ENCODE measurements around the gene DLEC1. TPM values are rescaled to one million over a fixed set of nuclear protein-coding genes. Genes with fewer than 3 reads are reported as not detected.
A peak's percentile ranks its signal among the peaks of the same experiment; 100 is the strongest.
"Not testable (repeated sequence)": the region's sequence is repeated elsewhere in the genome, so short reads cannot be mapped to it uniquely, and the experiment has no call there.

DLEC1 gene
- total RNA-seq, 1 donor from 2014 or later, result 0.24 TPM

DNA sequence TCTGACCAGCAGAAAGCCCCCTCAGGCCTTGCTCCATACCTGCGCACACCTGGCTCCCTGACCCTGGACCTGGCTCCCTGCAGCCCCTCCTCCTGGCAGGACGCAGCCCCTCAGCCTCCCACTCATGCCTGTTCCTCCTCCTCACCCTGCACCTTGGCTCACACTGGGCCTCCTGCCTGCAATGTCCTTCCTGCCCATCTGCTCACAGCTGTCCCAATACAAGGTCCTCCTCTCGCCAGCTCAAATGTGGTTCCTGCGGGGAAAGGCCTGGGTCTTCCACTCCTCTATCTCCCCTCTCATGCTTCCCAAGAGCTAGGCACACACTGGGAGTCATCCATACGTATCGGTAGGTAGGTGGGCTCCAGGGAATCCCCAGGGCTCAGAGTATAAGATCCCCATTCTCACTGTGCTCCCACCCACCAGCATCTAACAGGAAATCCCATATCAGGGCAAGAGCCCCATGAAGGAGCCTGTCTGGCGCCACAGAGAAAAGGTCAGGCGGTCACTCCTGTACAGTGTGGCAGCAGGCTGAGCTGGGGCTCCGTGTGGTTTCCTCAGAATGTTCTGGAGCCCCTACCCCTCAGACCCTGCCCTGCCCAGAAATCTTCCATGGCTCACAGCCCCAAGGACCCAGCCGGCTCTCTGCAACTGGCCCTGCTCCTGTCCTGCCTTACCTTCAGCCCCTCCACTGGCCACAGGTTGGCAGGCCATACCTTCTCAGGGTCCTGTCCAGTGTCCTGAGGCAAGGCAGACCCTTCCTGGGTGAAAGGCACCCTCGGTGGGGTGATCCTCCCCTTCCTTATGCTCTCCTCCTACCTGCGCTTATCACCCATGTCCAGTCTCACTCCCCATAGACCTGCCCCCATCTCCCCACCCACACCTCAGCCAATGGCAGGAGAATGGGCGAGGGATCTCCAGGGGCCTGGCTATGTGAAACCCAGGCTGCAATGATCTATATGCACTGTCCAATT is 20.4 kb upstream of the DLEC1 start:
- DNase-seq (ENCODE audit: low spot score), result no peak

DNA sequence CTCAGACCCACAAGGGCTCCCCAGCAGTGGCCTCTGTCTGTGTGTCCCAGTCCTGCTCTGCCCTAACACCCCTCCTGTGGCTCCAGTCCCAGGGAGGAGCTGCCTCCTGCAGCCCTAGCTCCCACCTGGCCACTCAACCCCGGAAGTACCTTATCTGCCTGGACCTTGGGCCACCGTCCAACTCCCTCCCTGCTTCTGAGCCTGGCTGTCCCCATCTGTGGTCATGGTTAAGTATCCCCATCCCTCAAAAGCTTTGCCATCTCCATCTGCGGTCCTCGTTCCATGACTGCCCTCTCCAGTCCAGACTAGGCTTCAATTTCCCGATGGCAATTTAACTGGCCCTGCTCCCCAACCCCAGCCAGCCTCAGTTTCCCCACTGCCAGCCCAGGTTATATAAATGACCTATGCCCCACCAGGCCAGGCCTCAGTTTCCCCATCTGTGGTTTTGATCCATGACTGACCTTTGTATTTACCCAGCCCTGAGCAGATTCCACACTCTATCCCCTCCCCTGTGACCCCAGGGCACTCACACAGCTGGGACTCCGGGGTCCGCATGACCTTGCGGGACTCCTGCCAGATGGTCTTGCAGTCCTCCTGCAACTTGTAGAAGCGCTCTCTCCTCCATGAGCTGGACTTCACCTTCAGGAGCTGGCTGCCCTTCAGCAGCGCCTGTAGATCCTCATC is 19.2 kb upstream of the DLEC1 start:
- no peak for DNase-seq (ENCODE audit: low spot score)

DNA sequence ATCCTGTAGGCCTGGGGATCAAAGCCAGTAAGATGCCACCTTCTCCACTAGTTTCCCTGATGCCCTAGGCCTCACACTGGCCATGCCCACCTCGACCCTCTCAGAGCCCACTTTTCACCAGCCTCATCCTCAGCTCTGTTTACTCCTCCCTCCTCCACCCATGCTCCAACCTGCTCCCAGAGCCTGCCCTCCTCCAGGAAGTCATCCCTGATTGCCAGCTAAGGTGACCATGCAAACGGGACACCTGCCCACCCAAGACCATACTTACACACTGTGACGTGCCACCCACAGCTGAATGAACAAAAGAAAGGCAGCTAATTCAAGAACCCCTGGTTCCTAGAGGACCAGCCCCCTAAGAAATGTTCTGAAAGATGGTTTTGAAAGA is 18.7 kb upstream of the DLEC1 start:
- DNase-seq (ENCODE audit: low spot score), result no peak

DNA sequence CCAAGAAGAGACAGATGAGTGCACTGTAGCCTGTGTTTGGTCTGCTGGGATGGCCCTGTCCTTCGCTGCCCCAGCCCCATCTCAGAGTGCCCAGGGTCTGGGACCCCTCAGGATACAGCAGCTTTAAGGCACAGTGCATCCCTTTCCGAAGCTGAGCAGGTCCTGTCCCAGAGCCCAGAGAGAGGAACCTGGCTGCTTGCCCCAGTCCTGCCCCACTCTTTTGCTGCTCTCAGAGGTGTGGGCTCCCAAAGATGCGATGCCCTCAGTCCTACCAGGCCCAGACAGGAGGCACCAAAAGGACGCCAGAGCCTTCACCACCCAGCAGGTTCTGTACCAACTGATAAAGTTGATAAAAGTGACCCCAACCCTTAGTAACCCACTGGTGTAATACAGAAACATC is 17.8 kb upstream of the DLEC1 start:
- DNase-seq (ENCODE audit: low spot score), result no peak

DNA sequence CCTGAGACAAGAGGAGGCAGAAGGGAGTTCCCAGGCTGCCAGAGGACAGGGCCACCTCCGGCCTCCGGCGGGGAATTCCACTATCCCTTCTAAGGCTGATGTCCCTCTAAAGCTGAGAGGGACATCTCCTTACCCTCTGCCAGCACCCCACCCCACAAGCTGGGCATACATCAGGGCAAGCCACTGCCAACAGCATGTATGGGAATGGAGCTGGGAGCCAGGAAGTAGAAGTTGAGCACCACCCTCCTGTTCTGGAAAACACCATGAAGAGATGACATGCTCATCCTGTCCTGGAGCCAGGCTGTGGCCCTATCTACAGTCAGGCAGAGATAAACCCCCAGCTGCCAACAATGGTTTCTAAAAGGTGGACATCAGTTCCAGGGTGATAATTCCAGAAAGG is 16.7 kb upstream of the DLEC1 start:
- DNase-seq (ENCODE audit: low spot score), result no peak

DNA sequence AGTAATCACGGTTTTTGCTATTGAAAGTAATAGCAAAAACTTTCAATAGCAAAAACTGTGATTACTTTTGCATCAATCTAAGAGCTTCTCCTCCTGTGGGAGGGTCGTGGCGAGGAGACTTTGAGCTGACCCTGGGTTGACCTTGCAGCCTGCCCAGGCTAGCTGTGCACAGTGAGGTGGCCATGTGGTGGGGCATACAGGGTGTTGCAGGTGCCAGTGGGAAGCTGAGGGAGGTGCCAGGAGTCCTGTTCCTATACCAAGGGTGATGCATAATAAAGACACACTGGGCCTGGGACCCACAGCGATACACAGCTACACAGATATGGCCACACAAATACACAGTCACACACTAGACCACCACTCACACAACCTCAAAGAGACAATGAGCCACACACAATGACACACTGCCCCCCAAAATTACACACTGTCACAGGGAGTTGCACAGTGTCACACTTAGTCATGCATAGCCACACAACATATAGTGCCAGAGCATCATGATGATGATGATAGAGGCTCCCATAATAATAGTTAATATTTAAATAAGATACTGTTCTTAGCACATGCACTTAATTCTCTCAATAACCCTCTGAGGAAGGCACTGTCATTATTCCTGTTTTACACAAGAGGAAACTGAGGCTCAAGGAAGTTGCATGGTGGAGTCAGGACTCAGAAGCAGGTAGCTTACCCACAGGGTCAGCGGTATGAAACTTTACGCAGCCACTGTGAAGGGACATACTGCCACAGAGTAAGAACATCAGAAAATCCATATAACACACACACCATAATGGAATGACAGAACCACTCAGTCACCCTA is 15.9 kb upstream of the DLEC1 start:
- no peak for DNase-seq (ENCODE audit: low spot score)

DNA sequence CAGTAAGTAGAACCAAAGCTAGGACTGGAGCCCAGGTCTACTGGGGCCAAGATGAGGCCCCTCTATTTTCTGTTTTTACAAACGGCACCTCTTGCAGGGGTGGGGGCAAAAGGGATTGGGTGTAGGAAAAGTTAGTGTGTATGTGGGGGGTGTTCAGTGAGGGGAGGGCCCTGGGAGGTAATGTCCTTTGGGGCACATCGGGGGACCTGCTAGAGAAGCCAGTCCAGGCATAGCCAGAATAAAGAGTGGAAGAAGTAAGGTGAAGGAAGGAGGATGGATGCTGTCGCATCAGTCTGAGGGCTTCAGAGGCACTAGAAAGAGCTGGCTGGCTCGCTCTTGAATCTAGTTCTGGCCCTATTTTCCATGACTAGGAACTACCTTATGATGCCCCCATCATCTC is 12.2 kb upstream of the DLEC1 start:
- no peak for DNase-seq (ENCODE audit: low spot score)

DNA sequence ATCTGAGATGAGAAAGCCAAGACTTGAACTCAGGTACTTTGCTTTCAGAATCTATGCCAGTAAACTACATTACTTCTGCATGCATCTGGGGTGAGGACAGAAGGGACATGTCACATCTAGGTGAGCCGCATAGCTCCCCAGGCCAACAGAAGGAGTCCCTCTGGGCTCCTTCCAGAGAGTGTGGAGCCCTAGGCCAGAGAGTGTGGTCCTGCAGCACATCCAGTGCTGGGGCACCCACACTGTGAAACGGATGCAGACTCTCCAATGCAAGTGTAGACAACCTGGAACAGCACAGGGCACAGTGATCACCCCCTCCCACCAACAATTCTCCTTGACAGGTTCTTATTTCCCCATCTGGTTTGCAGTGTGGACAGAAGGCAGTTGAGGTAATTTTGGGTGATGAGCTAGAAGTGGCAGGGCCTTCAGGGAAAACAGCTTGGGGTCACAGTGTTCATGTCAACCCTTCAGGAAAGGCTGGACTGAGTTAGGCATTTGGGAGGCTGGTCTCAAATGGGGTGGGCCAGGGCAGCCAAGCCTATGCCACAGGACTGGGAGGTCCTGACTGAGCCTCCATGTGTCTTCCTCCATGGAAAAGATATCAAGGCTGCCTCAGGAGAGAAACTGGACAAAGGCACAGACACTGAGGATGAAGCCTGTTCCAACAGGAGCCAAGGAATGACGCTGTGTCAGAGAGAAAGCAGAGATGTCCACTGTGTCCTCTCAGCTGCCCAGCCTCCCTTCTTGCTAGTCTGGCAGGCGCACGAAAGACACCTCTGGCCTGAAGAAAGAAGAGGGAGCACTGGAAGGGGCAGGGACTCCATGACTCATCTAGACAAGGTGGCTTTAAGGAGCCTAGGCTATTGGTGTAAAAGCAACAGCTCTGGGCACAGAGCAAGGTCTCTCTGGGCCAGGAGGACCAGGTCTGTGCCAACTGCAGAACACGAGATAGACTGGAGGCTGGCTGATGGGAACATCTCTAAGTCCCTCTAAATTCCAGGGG is 11.2 kb upstream of the DLEC1 start:
- no peak for DNase-seq (ENCODE audit: low spot score)

DNA sequence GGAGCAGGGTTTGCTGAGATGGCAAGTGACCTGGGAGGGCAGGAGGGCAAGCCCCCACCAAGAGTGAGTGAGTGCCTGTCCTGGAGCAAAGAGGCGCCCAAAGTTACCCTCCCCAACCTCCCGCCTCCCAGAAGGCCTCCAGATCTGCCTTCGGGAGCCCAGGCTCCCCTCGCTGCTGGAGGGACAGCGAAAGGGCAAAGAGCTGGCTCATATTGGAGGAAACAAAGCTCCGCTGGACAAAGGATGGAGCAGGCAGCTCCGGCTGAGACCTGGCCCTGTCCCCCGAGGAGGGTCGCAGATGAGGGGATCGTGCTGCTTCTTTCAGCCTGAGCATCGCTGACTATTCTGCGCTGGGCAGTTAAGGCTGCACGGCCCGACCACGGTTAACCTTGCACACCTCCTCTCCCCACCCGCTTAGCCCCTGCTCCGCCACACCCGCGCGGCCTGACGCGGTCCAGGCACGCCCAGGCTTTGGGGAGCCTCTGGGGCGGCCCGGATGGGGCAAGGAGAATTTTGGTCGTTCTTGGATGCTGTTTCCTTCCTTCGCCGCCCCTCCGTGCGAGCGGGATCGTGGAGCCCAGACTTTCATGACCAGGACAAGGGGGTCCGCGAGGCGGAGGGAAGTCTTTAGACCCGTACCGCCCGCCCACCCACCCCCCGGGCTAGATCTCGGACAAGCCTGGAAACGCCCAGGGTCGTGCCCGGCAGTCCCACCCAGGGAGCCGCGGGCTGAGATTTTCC is 10.2 kb upstream of the DLEC1 start:
- DNase-seq (ENCODE audit: low spot score), result peak; percentile 42

DNA sequence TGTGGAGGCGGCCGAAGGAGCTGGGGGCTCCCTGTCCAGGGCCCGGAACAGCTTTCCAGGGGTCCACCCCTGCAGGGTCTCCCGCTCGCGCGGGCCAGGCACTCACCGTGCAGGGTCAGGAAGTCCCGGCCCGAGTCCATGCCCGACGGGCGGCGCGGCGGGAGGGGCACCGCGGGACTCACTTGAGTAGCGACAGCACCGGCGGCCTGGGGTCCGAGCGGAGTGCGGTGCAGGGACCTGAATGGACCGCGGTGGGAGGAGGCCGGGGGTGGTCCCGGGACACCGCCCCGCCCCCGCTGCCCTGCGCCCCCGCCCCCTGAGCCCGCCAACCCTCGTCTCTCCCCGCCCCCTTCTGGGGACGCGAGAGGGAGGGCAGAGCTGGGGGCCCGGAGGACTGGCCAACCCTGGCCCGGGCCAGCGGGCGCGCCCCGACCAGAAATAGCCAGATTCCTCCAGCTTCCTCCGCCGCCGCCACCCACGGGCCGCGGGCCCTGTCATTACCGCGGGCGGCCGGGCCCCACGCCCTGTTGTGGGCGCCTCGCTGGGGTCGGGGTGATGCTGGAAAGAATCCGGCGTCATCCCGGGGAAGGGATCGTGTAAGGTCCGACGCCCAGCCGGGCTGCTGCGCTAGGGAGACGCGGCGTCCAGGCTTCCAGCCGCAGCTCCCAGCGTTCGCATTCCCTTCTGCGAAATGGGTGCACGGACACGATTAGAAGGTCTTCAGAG is 9.4 kb upstream of the DLEC1 start, which contains the start of gene PLCD1:
Gene PLCD1 (minus strand): TSS at position 243 of the 726 bp plus-strand sequence. CDS start 103 bp downstream, at position 140.
- DNase-seq (ENCODE audit: low spot score), result peak; percentile 89

DNA sequence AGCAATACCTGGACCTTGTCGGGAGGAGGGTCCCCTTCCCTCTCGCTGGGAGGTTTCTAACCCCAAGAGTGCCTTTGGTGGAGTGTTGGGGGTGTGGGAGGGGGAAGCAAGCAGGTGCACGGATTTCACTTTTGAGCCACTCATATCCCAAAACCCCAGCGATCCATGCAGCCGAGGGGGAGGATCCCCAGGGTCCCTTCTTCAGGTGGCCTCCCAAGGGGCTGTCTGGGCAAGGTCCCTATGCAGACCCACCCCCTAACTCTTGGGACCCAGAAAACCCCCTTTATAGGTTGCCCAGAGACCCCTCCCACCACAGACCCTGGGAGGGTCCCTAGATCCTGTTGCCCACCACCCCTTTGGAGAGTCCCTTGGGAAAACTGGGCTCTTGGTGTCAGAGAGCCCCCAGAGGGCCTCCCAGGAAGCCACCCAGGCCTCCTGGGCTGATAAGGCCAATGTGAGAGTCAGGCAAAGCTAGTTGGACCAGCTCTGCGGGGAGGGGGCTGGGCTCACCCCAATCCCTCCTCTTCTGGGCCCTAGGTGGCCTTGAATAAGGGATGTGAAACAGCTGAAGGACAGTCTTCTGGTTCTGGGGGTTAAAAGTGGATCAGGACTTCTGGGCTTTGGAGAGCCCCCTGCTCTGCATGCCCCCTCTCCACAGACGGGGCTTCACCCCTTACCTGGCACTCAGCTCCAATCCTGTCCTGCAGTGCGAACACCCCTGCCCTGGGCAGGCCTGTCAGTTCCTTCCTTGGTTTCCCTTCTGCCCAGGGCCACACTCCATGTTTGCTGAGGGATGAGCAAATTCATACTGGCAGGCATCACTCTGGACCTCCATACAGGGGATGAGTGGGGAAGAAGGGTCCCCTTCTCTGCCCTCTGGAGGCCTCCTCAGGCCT is 8.6 kb upstream of the DLEC1 start:
- DNase-seq (ENCODE audit: low spot score), result no peak

DNA sequence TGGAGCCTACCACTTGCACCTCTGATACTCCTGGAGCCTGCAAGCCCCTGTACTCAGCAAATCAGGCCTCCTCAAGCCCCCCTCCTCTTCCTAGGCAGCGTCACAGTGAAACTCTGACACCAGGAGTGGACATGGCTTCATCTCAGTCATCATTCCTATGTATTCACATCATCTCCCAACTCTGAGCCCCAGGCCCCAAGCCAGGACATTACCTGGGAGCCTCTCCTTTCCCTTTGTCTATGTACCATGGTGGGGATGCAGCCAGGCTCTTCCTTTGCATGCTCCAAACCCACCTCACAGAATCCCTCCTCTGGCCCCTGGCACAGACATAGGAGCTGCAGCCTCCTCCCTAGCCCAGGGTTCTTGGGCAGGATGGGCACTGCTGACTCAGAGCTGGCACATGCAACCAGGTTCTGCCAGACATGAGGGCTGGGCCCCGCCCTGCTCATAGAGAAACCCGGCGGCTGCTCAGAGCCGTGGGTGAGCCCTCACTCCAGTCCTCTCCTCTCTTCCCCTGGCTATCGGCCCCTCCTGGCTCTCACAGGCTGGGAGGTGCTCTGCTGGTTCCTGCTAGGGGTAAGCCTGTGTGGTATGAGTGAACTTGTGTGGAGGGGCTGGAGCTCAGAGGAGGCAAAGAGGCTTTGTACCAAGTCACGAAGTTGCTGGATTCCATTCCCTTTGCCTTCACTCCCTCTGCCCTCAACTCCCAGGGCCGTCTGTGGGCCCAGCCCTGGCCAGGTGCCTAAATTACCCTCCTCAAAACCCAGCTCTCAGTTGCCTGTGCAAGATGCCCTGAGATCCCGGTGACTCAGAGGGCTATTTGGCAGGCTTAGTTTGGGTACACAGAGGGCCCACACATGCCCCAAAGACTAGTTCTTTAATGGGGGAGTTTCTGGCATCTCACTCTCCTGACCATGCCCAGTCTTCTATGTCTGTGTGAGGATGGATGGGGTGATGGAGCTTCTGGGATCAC is 7.7 kb upstream of the DLEC1 start:
- DNase-seq (ENCODE audit: low spot score), result peak; percentile 20

DNA sequence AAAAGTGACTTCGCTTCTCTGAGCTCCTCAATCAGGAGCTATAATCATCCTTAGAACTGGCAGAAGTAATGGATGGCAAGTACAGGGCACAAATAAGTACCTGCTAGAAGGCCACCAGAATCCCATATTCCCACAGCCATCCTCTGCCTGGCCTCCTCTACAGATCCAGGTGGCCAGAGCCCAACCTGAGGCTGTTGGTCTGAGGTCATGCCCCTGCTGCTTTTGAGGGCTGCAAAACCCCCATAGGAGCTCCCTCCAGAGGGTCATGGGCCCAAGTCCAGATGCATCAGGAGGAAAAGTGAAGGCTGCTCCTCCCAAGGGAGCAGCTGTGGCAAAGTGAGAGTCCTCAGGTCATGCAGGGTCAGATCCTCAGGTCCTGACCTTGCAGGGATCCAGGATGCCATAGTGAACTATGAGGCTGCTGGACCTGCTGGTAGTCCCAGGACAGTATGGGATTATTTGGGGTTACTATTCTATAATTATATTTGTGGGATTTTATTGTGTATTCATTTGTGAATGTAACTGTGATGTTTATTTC is 6.6 kb upstream of the DLEC1 start:
- DNase-seq (ENCODE audit: low spot score), result no peak

DNA sequence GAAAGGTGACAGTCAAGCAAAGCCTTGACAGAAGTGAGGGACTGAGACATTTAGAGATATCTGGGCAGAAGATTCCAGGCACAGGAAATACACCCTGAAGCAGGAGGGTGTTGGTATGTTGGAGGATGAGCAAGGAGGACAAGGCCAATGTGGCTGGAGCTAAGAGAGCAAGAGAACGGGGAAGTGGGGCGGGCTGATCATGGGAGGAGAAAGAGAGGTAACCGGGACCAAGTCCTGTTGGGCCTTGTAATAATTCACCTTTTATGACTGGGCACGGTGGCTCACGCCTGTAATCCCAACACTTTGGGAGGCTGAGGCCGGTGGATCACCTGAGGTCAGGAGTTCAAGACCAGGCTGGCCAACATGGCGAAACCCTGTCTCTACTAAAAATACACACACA is 5.4 kb upstream of the DLEC1 start:
- DNase-seq (ENCODE audit: low spot score), result not testable (repeated sequence)

DNA sequence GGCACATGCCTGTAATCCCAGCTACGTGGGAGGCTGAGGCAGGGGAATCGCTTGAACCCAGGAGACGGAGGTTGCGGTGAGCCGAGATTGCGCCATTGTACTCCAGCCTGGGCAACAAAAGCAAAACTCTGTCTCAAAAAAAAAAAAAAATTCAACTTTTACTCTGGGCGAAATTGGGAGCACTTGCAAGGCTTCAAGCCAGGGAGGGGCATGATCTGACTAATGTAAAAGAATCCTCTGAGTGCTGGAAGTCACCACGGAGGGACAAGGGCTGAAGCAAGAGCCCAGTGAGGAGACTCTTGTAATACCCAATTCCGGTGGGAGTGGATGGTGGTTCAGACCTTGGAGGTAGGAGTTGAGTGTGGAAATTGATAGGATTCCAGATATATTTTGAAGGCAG is 4.7 kb upstream of the DLEC1 start:
- DNase-seq (ENCODE audit: low spot score), result not testable (repeated sequence)

DNA sequence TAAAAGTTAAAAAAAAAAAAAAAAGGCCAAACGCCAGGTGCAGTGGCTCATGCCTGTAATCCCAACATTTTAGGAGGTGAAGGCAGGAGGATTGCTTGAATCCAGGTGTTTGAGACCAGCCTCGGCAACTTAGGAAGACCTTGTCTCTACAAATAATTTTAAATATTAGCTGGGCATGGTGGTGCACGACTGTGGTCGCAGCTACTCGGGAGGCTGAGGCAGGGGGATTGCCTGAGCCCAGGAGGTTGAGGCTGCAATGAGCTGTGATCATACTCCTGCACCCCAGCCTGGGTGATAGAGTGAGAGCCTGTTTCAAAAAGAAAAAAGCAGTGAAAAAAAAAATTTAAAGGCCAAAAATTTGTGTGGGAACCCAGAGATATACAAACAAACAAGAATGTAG is 2.7 kb upstream of the DLEC1 start:
- DNase-seq (ENCODE audit: low spot score), result no peak

DNA sequence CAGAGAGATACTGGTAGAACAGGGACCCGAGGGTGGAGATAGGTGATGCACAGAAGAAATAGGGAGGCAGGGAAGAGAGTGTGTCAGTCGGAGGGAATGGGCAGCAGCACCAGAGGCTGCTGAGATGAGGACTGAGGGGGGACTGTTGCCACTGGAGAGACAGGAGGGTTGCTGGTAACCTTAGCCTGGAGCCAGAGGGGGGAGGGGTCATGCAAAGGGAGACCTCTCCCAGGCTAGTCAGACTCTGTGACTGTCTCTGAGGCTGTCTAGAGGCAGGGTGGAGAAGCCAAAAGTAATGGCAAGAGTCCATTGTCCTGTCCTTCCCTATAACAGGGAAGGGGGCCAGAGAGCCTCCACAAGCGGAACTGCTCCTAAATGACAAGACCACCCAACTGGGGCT is 2.1 kb upstream of the DLEC1 start:
- no peak for DNase-seq (ENCODE audit: low spot score)

Measured in umbilical cord (tissue), 2 donors.